ENCODE data around the gene DVL1. TPM values are rescaled to one million over a fixed set of nuclear protein-coding genes. Genes with fewer than 3 reads are reported as not detected.

The DVL1 gene
- total and polyA plus RNA-seq, 12 donors: 64.7 to 153 (median 79.7) TPM

GRCh38 chr1:1340791-1341548 is 8.2 kb downstream of the DVL1 start:
- 93 to 95% methylated on average over 36 of the region's 36 CpGs for WGBS, 2 donors
- peaks cover 0 to 54% (median 9%) of the 10 kb centered on the region in 9 donors for H3K36me3 ChIP-seq
- peaks cover 9 to 29% (median 23%) of the 10 kb centered on the region in 9 donors for H3K4me1 ChIP-seq
- H3K9me3 ChIP-seq: no peaks in the 10 kb centered on the region
- intact Hi-C loops (cut with DNase I): no loop called here
- H3K4me3 ChIP-seq: no peak overlapping the region
- H3K27me3 ChIP-seq: no peaks in the 10 kb centered on the region
- TF ChIP-seq CTCF (IDR thresholded peaks at IDR 0.05): no peak
- DNase-seq (no peak), ATAC-seq (no peak)
- no peak overlapping the region for H3K27ac ChIP-seq

- H3K4me1 ChIP-seq: peaks cover under 1 to 21% (median 15%) of the 10 kb centered on the region in 9 donors
- no peak overlapping the region for H3K4me3 ChIP-seq
- WGBS, 2 donors: 90 to 92% methylated on average over 22 to 23 of the region's 23 CpGs
- H3K27me3 ChIP-seq: no peaks in the 10 kb centered on the region
- intact Hi-C loops (cut with DNase I): no loop called here
- DNase-seq (no peak), ATAC-seq (no peak)
- TF ChIP-seq CTCF (IDR thresholded peaks at IDR 0.05): no peak
- H3K36me3 ChIP-seq: peaks cover 0 to 60% (median 9%) of the 10 kb centered on the region in 9 donors
- H3K27ac ChIP-seq: no peak overlapping the region
- no peaks in the 10 kb centered on the region for H3K9me3 ChIP-seq
These were observed 9.0 kb downstream of the DVL1 start for GRCh38 chr1:1340185-1340584.

GRCh38 chr1:1338278-1338677 is 10.9 kb downstream of the DVL1 start:
- WGBS, 2 donors: 95% methylated on average over 33 to 36 of the region's 36 CpGs
- Histone ChIP-seq H3K36me3 (peaks cover 0 to 63% (median 9%) of the 10 kb centered on the region in 9 donors), H3K27ac (no peak overlapping the region), H3K27me3 (no peaks in the 10 kb centered on the region), H3K4me3 (no peak overlapping the region), H3K4me1 (peaks cover 0 to 2% (median 0%) of the 10 kb centered on the region in 9 donors), H3K9me3 (no peaks in the 10 kb centered on the region)
- DNase-seq (no peak), ATAC-seq (no peak)
- no peak for TF ChIP-seq CTCF (IDR thresholded peaks at IDR 0.05)
- intact Hi-C loops (cut with DNase I): no loop called here

- Histone ChIP-seq H3K27ac (no peak overlapping the region), H3K36me3 (peaks cover 0 to 63% (median 9%) of the 10 kb centered on the region in 9 donors), H3K27me3 (no peaks in the 10 kb centered on the region), H3K4me3 (no peak overlapping the region), H3K4me1 (no peaks in the 10 kb centered on the region), H3K9me3 (no peaks in the 10 kb centered on the region)
- WGBS, 2 donors: 82 to 86% methylated on average over 18 of the region's 18 CpGs
- TF ChIP-seq CTCF (IDR thresholded peaks at IDR 0.05): no peak
- intact Hi-C loops (cut with DNase I): no loop called here
- ATAC-seq (no peak), DNase-seq (no peak)
These were observed 11.4 kb downstream of the DVL1 start for GRCh38 chr1:1337793-1338147.
